ENCODE measurements around the gene AIFM2.

GRCh38 chr10:70119197-70119596 lies 13.4 kb downstream of the AIFM2 start:
- TF ChIP-seq, protein P1, sequence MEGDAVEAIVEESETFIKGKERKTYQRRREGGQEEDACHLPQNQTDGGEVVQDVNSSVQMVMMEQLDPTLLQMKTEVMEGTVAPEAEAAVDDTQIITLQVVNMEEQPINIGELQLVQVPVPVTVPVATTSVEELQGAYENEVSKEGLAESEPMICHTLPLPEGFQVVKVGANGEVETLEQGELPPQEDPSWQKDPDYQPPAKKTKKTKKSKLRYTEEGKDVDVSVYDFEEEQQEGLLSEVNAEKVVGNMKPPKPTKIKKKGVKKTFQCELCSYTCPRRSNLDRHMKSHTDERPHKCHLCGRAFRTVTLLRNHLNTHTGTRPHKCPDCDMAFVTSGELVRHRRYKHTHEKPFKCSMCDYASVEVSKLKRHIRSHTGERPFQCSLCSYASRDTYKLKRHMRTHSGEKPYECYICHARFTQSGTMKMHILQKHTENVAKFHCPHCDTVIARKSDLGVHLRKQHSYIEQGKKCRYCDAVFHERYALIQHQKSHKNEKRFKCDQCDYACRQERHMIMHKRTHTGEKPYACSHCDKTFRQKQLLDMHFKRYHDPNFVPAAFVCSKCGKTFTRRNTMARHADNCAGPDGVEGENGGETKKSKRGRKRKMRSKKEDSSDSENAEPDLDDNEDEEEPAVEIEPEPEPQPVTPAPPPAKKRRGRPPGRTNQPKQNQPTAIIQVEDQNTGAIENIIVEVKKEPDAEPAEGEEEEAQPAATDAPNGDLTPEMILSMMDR (IDR thresholded peaks at IDR 0.05; ENCODE audit: borderline replicate concordance, extremely low read depth, low read length, poor library complexity, severe bottlenecking), result no peak
- TF ChIP-seq EZH2 (IDR thresholded peaks at IDR 0.05; ENCODE audit: borderline replicate concordance, low read depth, low read length, severe bottlenecking), result no peak

Data from DND-41 (cell line).